H7 (cell line): ENCODE results near the gene GABRB1. TPM values are rescaled to one million over a fixed set of nuclear protein-coding genes. Genes with fewer than 3 reads are reported as not detected.

Experiments
- DNase-seq: peaks from one replicate; pipeline ENCODE4 v3.0.0; 2012
- H3K27me3 ChIP-seq: 2 replicates; pipeline ENCODE4 v1.6.0; 2011; ENCODE audit warnings: mild to moderate bottlenecking, low read length; ENCODE audit not compliant: control insufficient read depth, insufficient read depth
- H3K36me3 ChIP-seq: replicated peaks from 2 replicates; pipeline ENCODE4 v1.5.1; 2011; ENCODE audit warnings: low read length; ENCODE audit not compliant: control insufficient read depth, insufficient read depth
- H3K4me3 ChIP-seq: 2 replicates; pipeline ENCODE4 v1.5.1; 2011; ENCODE audit warnings: low read depth, mild to moderate bottlenecking, control low read depth, low read length, moderate library complexity; ENCODE audit not compliant: insufficient read depth
- total RNA-seq: library from RNA; depleted of rRNA; stranded (reverse); fragments of >200 nt; shearing (Covaris generic); gene quantifications from 2 replicates; pipeline ENCODE4 v1.2.3, GENCODE V29; 2014; rRNA removed

GABRB1 gene
- 0.31 TPM in 1 of 2 replicates, not detected in the other for total RNA-seq

GRCh38 chr4:47031011-47031678 lies at the start of gene GABRB1:
Gene GABRB1 (plus strand): TSS chr4:47031567.
- Histone ChIP-seq H3K4me3 (peak within 1 kb of the TSS; percentile 57), H3K27me3 (peaks cover 14% of the 10 kb centered on the region), H3K36me3 (no peaks in the 10 kb centered on the region)
- peak; percentile 30 for DNase-seq

DNA sequence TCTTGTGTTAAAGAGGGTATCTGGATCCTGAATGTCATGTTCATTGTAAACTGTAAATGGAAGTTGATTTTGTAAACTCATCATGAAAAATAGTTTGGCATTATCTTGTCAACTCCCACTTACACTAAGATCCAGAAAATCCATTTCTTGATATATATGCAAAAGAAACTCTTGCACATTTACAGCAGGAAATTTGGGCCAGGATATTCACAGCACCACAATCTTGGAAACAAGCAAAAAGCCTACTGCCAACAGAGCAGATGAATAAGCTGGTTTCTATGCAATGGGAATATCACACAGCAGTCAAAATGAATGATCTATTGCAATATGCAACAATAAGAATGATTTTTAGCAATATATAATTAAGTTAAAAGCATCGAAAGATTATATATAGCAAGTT lies 46.6 kb upstream of the GABRB1 start:
- Histone ChIP-seq H3K4me3 (no peak overlapping the region), H3K36me3 (no peaks in the 10 kb centered on the region), H3K27me3 (no peaks in the 10 kb centered on the region; the same call in 1 of the 2 replicates)
- DNase-seq, result no peak

- peaks cover 12% of the 10 kb centered on the region for H3K27me3 ChIP-seq
- no peaks in the 10 kb centered on the region for H3K36me3 ChIP-seq
- DNase-seq, result no peak
- no peak overlapping the region for H3K4me3 ChIP-seq
Measured at GRCh38 chr4:46986922-46987638, 44.3 kb upstream of the GABRB1 start.

DNA sequence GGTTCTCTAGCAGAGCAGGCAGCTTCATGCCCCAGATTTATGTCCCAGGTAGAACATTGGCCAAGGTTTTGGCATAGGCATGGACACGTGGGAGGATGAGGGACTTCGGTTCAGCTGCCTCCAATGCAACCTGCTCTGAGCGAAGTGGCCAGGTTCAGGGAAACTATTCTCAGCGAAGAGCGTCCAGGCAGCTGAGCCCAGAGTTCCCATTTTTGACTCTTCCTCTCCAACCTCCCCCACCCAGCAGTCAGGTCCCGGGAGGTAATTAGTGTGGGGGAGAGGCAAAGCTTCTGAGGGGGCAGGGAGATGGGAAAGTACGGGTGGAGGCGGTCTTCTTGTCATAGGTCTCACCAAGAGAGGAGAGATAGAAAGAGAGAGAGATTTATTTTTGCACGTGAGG lies 39.0 kb upstream of the GABRB1 start:
- no peak overlapping the region for H3K4me3 ChIP-seq
- no peaks in the 10 kb centered on the region for H3K36me3 ChIP-seq
- no peak for DNase-seq
- peaks cover 54% of the 10 kb centered on the region for H3K27me3 ChIP-seq

DNA sequence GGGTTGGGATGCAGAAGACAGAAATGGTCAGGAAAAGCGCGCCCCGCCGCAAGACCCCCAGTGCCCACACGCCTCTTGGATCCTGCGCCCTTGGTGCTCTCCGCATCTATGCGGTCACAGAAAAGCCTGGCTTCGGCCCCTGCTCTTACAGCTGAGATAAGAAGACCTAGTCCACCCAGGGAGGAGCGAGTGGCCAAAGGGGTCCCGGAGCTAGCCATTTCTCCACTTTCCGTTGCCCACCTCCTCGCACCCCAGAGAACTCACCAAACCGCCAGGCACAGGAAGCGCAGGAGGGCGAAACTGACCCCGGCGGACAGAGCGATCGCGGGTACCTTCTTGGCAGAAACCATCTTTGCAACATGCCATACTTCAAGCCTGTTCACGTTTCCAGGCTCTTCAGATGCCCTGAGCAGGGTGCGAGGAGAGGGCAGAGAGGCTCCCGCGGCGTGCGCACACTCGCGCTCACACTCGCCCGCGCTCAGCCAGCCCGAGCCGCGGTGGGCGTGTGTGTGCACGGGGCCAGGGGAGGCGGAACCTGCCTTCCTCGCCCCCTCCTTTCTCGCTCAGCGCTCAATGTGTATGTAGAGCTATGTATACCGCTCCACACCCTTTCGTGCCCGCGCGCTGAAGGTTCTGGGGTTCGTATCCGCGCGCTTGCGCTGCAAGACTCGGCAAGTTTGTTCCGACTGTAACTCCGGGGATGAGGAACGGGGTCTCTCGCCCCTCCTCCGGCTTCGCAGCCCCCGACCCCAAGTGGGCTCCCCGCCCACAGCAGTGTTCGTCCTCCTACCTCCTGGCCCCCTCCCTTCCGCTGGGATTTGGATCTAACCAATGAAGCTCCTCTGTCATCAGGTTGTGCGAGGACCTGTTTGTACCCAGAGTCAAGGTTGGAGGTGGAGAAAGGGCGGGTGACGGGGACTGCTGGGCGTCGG lies 38.0 kb upstream of the GABRB1 start, which contains the start of gene GABRA4:
Gene GABRA4 (minus strand): TSS at position 507 of the 932 bp plus-strand sequence. CDS start 157 bp downstream, at position 350.
- peak within 1 kb of the TSS; percentile 54 for H3K4me3 ChIP-seq

GRCh38 chr4:46994007-46994405 lies 37.4 kb upstream of the GABRB1 start:
- H3K27me3 ChIP-seq, result peaks cover 56% of the 10 kb centered on the region
- DNase-seq, result peak; percentile 35
- no peaks in the 10 kb centered on the region for H3K36me3 ChIP-seq

More for the DNA sequence above, 38.0 kb upstream of the GABRB1 start, which contains the start of gene GABRA4:
- H3K27me3 ChIP-seq, result peaks cover 56% of the 10 kb centered on the region
- DNase-seq, result peak; percentile 69
- H3K36me3 ChIP-seq, result no peaks in the 10 kb centered on the region

DNA sequence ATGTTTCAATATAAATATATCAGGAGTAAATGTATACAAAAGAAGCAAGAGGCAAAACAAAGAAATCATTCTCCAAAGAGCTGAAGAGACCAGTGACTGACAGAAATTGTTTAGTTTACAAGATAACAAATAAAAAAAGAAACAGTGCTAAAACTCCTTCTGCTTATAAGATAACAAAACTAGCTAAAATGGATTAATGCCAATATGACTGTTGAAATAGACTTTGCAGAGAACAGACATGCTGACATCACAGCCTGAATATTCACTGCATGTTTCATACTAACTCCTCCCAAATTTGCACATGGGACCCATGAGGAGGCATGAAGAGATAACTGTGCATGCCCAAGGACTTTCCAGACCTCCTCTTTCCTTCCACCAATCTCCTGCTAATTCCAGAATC lies 31.8 kb upstream of the GABRB1 start:
- DNase-seq, result no peak
- no peak overlapping the region for H3K4me3 ChIP-seq
- H3K27me3 ChIP-seq, result peaks cover 19% of the 10 kb centered on the region
- H3K36me3 ChIP-seq, result no peaks in the 10 kb centered on the region

More at GRCh38 chr4:46994007-46994405, 37.4 kb upstream of the GABRB1 start:
- H3K4me3 ChIP-seq, result peak overlapping the region; percentile 54

GRCh38 chr4:47000406-47000805 lies 31.0 kb upstream of the GABRB1 start:
- Histone ChIP-seq H3K27me3 (peaks cover 11% of the 10 kb centered on the region), H3K36me3 (no peaks in the 10 kb centered on the region), H3K4me3 (no peak overlapping the region)
- no peak for DNase-seq

DNA sequence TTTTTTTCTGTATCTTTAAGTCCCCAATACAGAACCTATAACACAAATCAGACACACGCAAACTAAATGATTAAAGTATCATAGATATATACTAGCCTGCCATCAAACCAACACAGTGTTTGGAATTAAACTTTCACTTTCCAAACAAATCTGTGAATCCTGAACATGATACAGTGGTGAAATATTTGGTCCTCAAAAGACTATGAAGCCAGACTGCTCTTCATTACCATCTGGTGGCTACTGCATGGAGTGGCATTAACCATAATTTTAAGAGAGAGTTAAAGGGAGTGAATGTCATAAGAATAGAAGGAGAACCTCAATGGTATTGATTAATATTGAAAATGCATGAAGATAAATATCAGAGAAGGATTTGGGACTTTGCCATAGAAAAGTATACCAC lies 28.8 kb upstream of the GABRB1 start:
- Histone ChIP-seq H3K36me3 (no peaks in the 10 kb centered on the region), H3K27me3 (peaks cover 1% of the 10 kb centered on the region; the same call in 1 of the 2 replicates), H3K4me3 (no peak overlapping the region)
- peak; percentile 18 for DNase-seq

DNA sequence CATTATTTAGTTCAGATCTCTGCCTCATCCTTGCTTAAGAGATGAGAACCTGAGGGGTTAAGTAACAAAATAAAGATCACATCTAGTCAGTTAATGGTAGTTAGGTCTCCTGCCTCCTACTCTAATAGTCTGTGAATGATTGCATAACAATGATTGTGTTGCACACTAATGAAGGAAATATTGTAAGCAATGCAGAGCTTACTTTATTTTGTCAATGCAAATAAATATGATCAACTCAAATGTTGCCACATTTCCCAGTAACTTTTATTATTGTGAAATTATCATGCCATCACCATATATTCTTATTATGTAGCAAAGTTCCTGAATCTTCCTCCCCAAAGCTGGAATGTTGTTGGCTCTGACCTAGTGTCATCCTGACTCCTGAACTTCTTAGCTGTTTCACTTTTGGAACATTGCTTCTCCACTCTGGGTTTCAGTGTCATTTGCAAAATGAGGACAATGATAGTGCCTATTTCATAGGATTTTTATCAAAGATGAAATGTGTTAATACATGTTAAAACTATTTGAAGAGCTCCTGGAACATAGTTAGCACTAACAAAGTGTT lies 20.9 kb upstream of the GABRB1 start:
- Histone ChIP-seq H3K36me3 (no peaks in the 10 kb centered on the region), H3K4me3 (no peak overlapping the region), H3K27me3 (no peaks in the 10 kb centered on the region)
- DNase-seq, result no peak

- Histone ChIP-seq H3K36me3 (no peaks in the 10 kb centered on the region), H3K27me3 (no peaks in the 10 kb centered on the region), H3K4me3 (no peak overlapping the region)
- DNase-seq, result no peak
Measured at GRCh38 chr4:47010912-47011446, 20.4 kb upstream of the GABRB1 start.

DNA sequence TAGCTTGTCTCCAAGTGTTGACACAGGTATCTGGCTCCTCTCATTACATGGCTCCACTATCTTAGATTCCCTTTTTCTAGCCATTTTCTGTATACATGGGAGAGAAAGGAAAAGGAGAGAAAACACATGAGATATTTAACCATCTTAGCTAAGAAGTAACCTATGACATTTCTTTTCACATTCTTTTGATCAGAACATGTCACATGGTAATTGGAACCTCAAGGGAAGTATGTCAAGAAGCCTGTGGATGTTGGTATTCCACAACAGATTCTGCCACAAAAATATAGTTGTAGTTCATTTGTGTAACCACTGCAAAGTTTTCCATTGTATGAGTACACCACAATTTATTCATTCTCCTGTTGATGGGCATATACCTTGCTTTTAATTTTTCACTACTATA lies 18.7 kb upstream of the GABRB1 start:
- DNase-seq, result no peak
- no peaks in the 10 kb centered on the region for H3K36me3 ChIP-seq
- H3K4me3 ChIP-seq, result no peak overlapping the region
- H3K27me3 ChIP-seq, result no peaks in the 10 kb centered on the region

DNA sequence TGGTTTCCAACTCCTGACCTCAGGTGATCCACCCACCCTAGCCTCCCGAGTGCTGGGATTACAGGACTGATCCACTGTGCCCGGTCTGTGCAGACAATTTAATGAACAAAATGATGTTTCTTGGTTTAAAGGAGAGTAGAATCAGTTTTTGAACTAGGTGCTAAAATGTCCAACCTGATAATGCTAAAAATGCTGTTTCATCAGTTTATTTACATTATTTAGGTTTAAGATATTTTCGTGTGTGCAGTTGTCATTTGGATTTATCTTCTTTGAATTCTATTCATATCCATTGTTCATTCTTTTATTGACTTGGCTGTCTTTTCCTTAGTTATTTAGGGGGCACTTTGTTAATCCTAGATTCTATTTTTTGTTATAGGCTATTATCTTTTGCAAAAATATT lies 18.0 kb upstream of the GABRB1 start:
- Histone ChIP-seq H3K36me3 (no peaks in the 10 kb centered on the region), H3K27me3 (no peaks in the 10 kb centered on the region), H3K4me3 (no peak overlapping the region)
- DNase-seq, result no peak

DNA sequence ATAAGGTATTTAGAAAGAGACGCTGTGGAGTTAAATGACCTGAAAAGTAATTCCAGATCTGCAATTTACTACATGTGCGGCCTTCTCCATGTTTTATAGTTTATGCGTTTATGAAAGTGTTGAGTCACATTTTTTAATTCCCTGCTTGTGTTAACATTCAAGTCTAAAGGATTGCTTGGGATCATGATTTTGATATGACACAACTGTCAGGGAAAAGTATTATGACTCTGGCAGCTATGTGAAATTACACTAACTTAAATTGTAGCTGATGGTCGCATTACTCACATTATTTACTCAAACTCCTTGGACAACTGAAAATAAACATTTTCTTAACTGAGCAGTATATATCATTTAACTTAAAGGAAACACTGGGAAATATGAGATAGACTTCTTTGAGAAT lies 14.3 kb upstream of the GABRB1 start:
- no peak overlapping the region for H3K4me3 ChIP-seq
- no peaks in the 10 kb centered on the region for H3K27me3 ChIP-seq
- H3K36me3 ChIP-seq, result no peaks in the 10 kb centered on the region
- DNase-seq, result no peak
